Mucosa of gallbladder (tissue), 1 donor: Measurements from ENCODE around the gene MTUS2. TPM values are rescaled to one million over a fixed set of nuclear protein-coding genes. Genes with fewer than 3 reads are reported as not detected.
"Not testable (repeated sequence)": the region's sequence is repeated elsewhere in the genome, so short reads cannot be mapped to it uniquely, and the experiment has no call there.

Experiments
- DNase-seq: peaks from one replicate; pipeline ENCODE4 v3.0.0-alpha.2; 2020; ENCODE audit warnings: low spot score
- total RNA-seq: library from RNA; stranded (reverse); gene quantifications from one replicate; pipeline ENCODE4 v1.2.1, GENCODE V29; 2021
- donor health status: DM: no; HTN: no; CAD: no.

MTUS2 gene
- total RNA-seq, 1 donor from 2014 or later, result 1.5 TPM

DNA sequence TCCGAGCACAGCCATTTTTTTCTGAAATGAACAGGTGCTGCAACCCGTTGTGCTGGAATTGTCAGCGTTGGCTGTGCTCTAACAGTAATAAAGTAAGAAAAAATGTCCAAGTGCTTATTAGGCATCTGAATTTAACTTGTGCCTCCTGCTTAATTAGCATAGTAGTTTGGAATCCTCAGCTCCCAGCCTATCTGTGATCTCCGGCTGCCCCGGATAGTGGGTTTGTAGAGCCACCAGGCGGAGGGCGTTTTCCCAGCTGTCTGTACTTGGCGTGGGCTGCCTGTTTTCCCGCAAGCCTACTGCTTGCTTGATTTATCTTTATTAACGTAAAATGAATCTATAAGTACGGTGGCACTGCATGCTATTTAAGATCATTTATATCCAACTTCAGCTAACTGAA is 137.9 kb downstream of the MTUS2 start:
- no peak for DNase-seq

DNA sequence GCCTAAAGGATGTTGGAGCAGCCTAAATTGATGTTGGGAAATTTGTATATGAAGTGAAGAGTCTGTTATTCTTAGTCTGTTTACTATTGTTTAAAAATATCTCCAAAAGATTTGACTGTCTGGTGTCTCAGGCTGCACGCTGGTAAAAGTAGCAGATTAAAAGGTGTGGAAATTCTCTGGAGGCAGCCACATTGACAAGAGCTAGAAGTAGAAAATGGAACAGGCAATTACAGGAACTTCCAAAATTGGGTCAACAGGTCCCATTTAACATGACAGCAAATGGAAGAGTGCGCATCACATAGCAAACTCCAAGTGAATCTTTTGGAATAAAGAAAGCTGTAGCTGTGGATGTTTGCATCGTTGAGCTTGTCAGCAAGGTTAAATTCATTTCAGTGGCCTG is 138.3 kb downstream of the MTUS2 start:
- DNase-seq, result no peak

DNA sequence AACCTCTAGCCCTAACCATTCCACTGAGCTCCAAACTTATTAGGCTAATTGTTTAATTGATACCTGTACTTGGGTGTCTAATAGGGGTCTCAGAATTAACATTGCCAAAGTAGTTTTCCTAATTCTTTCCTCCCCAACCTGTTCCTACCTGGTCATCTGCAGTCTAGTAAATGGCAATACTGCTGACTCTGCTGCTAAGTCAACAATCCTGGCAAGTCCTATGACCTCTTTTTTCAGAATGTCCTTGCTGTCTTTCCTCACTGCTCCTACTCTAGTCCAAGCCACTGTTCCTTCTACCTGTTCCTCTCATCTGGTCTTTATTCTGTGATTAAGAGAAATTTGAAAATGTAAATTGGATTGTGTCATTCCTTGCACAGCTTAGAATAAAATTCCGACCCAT is 143.9 kb downstream of the MTUS2 start:
- no peak for DNase-seq

DNA sequence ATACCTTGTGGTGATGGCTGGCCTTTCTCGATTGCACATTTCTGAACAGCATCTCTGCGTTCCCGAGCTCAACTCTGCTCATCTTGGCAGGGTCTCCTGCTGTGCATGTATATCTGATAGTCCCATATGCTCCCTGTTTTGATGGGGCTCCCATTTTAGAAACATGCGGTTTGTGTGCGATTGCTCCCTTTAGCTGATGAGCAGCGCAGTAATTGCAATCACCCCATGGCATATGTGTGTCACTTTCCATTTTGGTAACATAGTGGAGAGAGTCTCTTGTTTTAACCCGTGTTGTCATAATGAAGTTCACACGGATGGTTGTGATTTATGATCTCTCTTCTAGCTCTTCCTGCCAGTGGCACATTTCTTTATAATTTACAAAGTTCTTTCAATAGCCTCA is 144.7 kb downstream of the MTUS2 start:
- DNase-seq, result no peak

DNA sequence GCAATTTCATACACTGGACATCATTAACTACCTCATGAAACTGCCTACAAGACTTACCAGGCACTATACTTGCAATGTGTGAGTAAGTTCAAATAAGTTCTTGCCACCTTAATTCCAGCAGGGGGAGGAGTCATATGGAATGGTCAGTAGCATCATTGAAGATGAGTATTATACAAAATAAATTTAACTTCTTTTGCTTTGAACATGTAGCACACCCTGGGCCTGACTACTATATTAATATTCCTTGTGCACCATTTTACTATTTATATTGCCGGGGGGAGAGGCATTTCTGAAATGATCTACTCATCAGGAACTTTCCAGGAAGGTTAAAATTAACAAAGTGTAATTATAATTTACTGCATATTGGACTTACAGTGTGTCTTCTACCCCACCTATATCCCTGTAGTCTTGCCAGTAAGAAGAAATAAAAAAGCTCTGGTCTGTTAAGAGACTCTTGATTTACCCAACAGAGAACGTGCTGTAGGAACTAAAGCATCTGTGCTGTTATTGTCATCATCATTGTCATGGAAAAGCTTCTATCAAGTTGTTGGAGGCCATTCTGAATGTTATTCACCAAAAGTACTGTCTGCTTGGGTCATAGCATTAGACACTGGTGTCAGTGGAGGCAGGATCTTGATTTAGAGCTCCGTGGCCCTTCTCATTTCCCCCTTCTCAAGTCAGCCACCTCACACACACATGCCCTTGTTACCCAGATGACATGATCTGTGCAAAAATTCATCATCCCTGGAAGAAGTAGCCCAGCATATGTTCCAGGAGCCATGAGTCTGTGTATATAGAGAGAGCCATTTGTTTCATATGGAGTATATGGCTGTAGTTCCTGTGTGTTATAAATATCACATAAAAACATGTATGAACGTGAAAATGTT is 147.1 kb downstream of the MTUS2 start:
- DNase-seq, result no peak

DNA sequence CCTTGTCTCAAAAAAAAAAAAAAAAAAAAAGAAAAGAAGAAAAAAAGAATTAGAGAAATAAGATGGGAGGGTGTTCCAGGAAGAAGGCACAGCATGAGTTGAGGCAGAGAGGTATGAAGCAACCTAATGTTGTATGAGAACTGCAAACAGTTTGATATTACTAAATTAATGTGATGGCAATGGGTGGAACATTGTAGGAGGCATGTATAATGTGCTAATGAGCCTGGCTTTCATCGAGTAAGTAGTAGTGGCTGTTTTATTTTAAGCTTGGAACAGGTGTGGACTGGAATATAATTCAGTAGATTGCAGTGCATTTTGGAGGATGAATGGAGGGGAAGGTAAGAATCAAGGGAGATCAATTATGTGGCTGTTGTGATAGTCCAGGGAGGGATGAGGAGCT is 156.1 kb downstream of the MTUS2 start:
- DNase-seq, result no peak

DNA sequence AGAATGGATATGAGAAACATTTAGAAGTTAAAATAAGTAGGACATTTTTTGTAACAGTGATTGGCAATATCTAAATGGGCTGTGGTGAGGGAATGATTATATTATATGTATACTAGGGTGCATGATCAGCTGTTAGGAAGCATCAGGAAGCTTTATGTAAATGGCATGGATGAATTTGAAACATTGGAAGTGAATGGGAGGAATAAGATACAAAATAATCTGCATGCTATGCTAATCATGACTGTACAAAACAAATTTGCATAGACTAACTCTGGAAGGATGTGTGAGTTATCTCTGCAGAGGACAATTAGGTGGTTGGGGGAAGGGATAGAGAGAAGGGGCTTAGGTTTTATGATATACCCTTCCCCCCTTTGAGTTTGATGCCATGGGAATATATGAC is 156.5 kb downstream of the MTUS2 start:
- DNase-seq, result no peak

DNA sequence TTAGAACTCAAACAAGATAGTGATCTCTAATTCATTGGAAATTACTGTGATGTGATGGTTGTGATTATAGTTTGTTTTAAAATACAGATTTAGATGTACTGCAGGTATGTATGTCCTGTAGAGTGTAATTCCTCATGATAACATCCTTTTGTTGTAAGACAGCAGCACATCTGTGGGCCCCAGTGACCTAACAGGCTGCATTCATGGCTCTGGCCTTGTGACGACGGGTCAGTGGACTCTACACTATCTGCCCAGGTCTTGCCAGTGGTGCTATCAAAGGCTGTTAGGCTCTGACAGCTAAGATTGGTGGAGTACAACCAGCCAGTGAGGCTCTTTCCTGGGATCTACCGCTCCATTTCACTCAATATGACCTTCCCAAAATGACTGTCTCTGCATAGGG is 158.4 kb downstream of the MTUS2 start:
- DNase-seq, result no peak

DNA sequence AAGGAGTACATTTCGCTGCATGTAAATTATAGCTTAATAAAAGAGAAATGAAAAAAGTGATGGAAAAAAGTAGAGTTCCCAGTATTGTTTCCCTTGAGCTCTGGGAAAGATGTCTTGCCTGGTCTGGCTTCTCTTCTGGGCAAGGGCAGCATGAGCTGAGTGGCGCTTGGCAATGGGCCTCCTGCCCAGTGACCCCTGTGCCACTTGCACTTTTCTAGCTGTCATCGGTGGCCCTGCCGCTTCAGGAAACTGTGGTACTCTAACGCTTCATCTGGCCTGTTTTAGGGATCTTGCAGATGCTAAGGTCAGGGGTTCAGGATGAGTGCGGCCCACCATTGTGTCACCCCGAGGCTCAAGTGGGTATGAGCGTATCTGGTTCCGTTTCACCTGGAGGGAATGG is 161.4 kb downstream of the MTUS2 start:
- DNase-seq, result no peak

DNA sequence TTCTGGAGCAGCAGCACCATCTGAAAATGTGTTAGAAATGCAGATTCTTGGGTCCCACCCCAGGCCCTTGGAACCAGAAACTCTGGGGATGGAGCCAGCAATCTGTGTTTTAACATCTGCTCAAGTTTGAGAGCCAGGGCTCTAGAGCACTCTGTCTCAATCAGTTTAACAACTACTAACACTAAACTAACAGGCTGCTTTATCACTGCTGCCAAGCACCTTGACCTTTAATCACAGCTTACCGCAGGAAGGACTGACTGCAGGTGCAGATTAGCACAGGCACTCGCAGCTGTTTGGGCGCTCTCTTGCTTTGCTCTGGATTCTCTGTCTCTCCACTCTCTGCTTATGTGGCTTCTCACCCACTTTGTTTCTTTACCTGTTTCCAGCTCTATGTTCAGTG is 163.5 kb downstream of the MTUS2 start:
- no peak for DNase-seq

DNA sequence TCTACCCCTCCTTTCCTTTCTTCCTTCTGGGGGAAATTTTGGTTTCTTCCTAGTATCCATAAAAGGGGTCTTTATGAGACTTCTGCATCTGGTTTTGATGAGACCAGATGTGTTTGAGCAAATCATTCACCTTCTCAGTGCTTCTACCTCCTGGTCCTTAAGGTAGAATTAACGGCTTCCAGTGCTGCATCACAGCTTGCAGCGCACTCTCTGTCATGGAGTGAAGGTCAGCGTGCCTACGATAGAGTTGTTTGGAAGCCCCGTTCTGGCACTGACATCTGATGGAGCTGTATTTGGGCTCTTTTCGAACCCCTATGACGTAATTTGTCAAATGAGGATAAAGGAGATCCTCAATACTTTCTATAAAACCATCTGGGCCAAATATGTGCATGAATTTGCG is 164.2 kb downstream of the MTUS2 start:
- no peak for DNase-seq

DNA sequence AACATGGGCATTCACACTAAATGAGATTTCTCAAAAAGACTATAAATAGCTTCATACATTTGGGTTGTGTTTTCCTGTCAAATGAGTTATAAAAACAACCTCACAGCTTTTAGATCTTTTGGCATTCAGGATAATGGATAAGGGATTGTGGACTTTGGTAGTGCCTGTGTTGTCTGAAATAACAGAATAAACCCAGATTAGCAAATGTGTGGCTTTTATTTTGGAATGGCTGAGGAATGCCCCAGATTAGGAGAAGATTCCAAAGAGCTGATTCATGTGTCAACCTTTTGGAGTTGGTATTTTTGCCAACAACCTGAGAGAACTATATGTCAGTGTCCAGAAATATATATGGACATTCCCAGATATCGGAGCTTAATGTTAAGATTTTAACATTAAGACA is 164.7 kb downstream of the MTUS2 start:
- no peak for DNase-seq

DNA sequence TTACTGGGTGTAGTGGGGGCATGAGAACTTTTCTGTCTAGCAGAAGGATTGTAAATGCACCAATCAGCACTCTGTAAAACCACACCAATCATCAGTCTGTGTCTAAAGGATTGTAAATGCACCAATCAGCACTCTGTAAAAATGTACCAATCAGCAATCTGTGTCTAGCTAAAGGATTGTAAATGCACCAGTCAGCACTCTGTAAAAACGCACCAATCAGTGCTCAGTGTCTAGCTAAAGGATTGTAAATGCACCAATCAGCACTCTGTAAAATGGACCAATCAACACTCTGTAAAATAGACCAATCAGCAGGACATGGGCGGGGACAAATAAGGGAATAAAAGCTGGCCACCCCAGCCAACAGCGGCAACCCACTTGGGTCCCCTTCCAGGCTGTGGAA is 170.2 kb downstream of the MTUS2 start:
- DNase-seq, result not testable (repeated sequence)

DNA sequence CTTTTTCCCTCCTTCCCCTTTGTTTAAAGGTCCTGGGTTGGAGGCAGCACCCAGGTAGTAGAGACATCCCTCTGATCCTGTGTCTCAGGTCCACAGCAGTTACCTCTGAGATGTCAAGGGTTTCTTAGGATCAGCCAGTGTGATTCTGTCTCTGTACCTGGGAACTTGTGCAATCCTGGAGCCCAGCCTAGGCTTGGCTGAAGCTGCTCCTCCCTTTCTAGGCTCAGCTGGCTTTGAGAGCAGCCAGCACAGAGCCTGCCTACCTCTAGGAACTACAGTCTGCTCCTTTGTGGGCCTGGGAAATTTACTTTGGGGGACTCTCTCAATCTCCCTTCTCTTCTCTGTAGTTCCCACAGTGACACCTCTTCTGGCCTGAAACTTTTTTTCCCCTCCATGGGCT is 171.6 kb downstream of the MTUS2 start:
- no peak for DNase-seq

DNA sequence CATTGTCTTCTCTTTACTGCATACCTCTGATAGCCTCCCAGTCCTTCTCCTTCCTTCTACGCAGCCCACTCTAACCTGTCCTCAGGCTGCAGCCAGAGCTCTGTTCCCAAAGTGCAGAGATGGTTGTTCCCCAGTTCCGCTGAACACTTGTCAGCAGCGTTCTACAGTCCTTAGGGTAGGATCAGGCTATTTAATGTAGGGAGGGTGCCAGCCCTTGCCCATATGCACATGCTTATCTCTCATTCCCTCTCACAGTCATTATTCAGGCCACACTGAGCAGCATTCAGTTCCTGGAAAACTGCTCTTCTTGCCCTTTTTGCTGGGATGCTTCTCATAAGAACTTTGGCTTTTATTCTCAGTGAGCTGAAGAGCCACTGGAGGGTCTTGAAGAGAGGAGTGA is 180.7 kb downstream of the MTUS2 start:
- no peak for DNase-seq

DNA sequence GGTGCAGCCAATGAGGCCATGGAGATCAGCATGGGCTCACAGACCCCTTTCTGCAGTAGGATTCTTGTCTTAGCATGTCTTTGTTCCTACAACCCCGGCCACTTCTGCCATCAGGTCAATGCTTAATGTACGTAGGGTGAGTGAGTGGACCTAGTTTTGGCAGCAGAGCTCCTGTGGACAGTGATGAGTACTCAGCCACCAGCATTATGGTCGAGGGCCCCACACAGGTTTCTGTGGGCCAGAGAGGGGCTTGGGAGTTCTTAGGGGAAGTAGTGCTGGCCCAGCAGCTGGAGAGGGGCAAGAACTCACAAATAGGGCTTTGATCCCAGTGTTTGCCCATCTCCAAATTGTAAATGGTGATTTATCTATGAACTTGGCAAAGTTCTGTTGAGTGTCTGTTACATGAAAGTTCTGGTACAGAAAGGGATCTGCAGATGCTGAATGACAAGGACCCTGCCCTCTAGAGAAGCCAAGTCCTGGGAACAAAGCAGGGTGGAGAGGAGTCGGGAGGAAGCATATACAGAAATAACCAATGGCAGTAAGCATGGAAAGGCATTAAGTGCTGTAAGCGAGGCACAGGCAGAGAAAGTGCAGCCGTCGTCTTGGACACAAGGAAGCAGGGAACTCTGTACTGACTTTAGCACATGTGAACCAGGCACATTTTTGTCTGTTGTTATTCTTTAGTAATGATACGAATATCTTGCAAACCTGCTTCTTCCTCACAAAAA is 185.1 kb downstream of the MTUS2 start:
- no peak for DNase-seq

DNA sequence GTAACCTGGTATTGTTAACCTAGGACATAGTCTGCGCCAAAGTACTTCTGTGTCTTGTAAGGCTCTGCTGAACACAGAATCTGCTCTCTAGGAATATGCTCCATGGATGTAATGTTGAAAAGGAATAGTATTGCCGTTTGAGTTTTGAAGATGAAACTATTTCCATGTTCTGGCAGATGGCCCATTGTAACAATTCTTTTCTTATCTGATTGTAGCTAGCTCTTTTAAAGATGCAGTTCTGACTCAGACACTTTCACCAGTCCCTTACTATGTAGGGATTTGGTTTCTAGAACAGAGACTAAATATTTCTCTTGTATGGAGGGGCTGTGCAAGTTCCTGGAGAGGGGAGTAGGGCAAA is 185.6 kb downstream of the MTUS2 start:
- DNase-seq, result no peak

DNA sequence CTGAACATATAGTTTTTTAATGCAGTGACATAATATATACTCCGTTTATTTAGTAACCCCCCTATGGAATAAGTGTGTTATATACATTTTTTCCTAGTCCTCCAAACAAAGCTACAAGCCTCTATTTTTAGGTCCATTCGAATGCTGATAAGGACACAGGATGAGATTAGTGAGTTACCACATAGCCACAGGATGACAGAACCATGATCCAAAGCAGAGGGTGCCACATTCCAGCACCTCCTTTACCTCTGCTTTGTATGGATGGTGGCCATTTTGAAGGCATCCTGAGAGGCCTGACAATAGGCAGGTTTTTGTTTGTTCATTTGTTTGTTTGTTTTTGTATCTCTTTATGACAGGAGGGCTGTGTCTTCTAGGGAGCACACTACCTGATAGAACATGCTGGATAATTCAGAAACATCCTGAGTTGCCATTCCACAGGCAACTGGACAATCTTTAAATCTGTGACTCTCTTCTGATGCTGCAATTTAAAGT is 186.3 kb downstream of the MTUS2 start:
- no peak for DNase-seq

DNA sequence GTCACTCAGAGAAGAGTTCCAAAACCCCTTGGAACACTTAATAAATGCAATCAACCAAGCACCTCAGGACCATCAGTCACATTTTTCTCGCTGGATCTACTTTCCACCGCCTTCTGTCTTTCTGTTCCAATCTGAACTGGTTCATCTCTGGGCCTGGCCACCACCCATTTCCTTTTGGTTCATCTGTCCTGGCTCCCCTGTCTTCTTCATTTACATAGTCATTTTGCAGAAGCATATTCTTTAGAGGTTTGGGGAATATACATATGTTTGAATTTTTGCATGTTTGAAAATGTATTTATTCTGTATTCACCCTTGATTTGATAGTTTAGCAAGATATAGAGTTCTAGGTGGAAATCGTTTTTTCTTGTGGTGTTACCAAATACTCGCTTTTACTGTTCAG is 188.2 kb downstream of the MTUS2 start:
- no peak for DNase-seq

DNA sequence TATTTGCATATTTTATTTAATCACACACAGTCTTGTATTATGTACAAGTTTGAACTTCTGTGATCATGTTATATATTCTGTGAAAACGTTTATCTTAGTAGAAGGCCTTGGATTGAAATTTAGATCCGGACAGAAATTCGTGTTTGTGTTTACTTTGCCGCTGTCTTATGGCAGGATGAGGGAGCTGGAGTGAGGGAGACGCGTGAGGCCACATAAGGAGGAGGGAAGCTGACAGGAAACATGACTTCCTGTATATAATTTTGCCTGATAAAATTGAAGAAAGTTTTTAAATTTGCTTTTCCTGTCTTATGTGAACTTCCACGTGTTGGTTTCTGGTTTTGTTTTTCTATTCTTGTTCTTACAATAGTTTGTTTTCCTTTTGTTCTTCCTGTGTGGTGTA is 200.2 kb downstream of the MTUS2 start:
- no peak for DNase-seq

DNA sequence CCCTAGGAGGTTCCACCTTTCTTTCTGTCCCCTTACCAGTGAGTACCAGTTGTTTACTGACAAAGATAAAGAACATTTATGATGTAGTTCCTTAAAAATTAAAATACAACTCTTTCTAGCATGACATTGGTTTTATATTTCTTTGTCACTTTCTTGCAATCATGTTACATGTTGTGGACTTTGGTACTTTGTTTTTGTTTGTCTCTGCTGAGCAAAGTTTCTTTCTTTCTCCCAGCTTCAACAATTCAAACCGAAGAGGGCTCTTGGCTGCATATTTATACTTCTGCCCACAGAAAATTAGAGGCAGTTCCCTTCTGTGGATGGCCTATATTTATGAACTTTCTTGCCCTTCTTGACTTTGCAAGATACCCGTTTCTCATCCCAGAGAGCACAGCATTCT is 201.2 kb downstream of the MTUS2 start:
- DNase-seq, result no peak

DNA sequence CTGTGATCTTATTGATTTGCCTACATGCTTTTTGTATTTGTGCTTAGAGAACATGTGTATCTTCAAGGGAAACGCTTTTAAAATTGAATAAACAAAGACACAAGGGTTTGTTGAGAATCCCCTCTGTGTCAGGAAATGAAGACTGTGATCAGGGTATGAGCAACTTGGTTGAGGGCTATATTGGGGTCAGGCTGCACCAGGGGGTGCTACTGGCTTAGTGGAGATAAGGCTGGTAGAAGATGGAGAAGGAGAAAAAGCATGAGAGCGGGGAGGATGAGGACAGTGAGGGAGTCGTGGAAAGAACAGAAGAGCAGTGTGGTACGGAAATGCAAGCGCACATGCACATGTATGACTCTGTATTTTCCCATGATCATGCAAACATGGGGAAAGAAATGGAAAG is 201.6 kb downstream of the MTUS2 start:
- no peak for DNase-seq

DNA sequence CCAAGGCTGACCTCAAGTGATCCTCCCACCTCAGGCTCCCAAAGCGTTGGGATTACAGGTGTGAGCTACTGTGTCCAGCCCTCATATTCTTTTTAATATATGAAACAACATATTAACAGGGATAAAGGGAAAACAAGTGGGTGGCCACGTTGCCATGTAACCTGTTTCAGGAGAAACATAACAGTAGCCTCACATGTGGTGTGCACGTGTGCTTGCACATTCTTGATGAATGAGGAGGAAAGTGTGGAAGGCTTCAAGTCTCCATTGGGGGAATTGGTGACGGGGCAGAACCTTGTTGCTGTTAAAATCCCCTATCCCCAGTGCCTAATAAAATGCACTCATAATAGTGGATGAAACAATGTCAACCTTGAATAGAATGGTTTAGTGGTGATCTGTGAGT is 202.3 kb downstream of the MTUS2 start:
- DNase-seq, result no peak
